HG02973 (cell line): ENCODE results near the gene TRMT11.

Experiments used
- ATAC-seq: cut with Tn5 transposase; IDR thresholded peaks from one replicate; pipeline ENCODE4 v1.9.1; 2021; ENCODE audit warnings: moderate library complexity; ENCODE audit not compliant: unreplicated experiment

The TRMT11 gene

GRCh38 chr6:126072172-126072571 is 85.8 kb downstream of the TRMT11 start:
- ATAC-seq: no peak

DNA sequence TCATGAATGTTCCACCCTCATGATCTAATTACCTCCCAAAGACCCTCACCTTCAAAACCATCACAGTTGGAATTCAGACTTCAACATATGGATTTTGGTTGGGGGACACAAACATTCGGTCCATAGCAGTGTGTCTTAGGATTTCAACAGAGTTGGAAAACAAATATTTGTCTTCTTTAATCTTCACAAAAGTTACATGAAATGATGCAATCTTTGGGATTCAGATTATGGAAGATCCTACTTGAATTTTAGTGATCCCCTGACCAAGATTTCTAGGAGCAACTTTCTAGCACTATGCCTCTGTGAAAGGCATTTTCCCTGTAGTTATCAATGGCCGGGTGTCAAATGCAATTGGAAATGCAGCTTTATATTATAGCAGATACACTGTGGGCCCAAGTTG is 86.5 kb downstream of the TRMT11 start:
- ATAC-seq: no peak

DNA sequence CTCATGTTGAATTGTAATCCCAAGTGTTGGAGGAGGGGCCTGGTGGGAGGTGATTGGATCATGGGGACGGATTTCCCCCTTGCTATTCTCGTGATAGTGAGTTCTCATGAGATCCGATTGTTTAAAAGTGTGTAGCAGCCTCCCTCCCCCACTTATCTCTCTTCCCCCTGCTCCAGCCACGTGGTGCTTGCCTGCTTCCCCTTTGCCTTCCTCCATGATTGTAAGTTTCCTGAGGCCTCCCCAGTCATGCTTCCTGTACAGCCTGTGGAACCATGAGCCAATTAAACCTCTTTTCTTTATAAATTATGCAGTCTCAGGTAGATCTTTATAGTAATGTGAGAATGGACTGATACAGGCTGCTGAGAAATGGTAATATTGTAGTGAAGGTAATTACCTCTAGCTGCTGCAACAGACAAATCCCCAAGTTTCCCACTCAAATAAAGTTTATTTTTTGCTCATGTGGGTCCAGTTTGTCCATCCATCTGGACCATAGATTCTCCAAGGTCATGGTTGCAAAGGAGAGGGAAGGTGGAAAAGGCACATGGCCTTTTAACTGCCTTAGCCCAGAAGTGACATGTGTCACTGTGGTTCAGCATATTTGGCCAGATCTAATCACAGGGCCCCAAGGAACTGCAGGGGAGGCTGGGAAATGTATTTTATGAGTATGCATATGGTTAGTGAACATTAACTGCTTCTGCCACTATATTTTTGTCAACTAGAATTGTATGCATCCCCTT is 89.2 kb downstream of the TRMT11 start:
- ATAC-seq: no peak

DNA sequence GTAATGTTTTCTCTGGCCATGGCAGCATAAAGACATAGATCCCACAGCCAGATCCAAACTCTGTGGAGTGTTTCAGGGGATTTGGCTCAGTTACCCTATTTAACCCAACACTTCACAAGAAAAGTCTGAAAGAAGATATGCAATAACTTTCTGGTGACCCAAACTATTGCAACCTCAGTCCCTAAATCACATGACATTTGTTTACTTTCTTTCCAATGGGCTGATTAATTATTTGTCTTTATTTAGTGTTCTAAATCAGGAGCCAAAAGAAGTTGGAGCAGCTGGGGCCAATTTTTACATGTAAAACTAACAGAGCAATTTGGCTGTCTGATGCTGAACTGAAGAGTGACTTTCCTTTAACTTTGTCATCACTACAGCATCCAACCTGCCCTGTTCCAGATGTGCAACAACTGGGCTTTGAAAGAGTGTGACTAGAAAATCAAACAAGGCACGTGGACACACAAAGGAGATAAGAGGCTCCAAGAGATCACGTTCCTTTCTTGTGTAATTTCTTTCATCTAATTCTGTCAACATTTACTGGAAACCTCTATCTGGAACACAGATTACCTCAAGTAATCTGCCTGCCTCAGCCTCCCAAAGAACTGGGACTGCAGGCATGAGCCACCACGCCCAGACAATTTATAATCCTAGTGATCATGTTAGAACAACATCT is 90.8 kb downstream of the TRMT11 start:
- no peak for ATAC-seq

- no peak for ATAC-seq
These were observed 91.8 kb downstream of the TRMT11 start for GRCh38 chr6:126077810-126078776.

DNA sequence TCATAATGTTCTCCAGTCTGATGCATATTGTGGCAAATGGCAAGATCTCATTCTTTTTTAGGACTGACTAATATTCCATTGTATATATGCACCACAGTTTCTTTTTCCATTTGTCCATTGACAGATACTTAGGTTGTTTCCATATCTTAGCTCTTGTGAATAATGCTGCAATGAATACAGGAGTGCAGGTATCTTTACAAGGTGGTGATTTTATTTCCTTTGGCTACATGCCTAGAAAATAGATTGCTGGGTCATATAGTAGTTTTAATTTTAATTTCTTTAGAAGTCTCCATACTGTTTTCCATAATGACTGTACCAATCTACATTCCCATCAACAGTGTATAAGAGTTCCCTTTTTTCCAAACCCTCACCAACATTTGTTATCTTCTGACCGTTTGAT is 97.5 kb downstream of the TRMT11 start:
- no peak for ATAC-seq

DNA sequence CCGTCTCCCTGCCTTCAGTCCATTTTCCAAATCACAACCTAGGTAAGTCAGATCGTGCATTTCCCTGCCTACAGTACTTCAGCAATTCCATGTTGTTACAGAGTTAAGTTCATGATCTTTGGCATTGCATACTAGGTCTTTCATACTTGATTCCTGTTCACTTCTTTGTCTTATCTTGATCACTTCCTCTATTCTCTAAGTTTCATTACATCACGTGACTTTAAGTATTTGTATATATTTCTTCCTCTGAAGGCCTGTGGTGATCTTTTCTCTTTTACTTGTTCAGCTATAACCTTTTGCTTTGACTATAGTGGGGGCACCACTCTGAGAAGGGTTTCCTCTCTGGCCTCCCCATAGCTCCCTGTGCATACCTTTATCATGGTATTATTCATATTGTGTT is 100.2 kb downstream of the TRMT11 start:
- peak; percentile 91 for ATAC-seq
